Measurements from ENCODE around the gene SREK1. TPM values are rescaled to one million over a fixed set of nuclear protein-coding genes. Genes with fewer than 3 reads are reported as not detected.

The SREK1 gene
- total and polyA plus RNA-seq, 9 of the 15 experiments (the other 6 are each of a cell fraction or from before 2014, with no cell fraction given): 40.8 to 128 (median 81.9) TPM

- no peak overlapping the region for H2AFZ ChIP-seq (ENCODE audit: low read depth, low read length)
- in situ Hi-C loops (cut with MboI): no loop called here
- no peaks in the 10 kb centered on the region for H3K4me1 ChIP-seq (replicated peaks in 1 of 2; ENCODE audit: control insufficient read depth in 2 of 2, insufficient read depth in 2 of 2, low read length in 2 of 2)
- no peak overlapping the region for H3K27ac ChIP-seq (ENCODE audit: extremely low read depth, low read depth, low read length)
- ATAC-seq (peak; percentile 18), DNase-seq (ENCODE audit: extremely low read depth in 1 of 4, low spot score in 3 of 4) (no peak), FAIRE-seq (no peak)
- no peaks in the 10 kb centered on the region for H4K20me1 ChIP-seq (replicated peaks; ENCODE audit: control insufficient read depth, insufficient read depth, low read length)
- H3K9me3 ChIP-seq (replicated peaks; ENCODE audit: control insufficient read depth, insufficient read depth, low read depth, low read length): no peaks in the 10 kb centered on the region
- no peak overlapping the region for H3K4me2 ChIP-seq (ENCODE audit: insufficient read depth, low read length)
- WGBS (ENCODE audit: insufficient coverage, low coverage, missing lambda C conversion rate): 25% methylated on average over 3 of the region's 3 CpGs
- H3K79me2 ChIP-seq (ENCODE audit: control insufficient read depth, insufficient read depth, low read length): no peaks in the 10 kb centered on the region
- no peak overlapping the region for H3K9ac ChIP-seq (ENCODE audit: insufficient read depth in 1 of 2, low read depth in 2 of 2, low read length in 2 of 2)
- TSS peak; percentile 26 for BruUV-seq (replicated peaks)
- H3K4me3 ChIP-seq: no peak overlapping the region
- TF ChIP-seq SUPT5H (IDR thresholded peaks at IDR 0.05): 0 out of 2 replicates have a peak, but pooled peaks have one; percentile 16
- 0 out of 2 replicates have a peak, but pooled peaks have one; percentile 18 for TF ChIP-seq CTBP1 (IDR thresholded peaks at IDR 0.05; ENCODE audit: borderline replicate concordance)
- TF ChIP-seq ESRRA (IDR thresholded peaks at IDR 0.05; ENCODE audit: borderline replicate concordance, low read depth): peak; percentile 90
- TF ChIP-seq BDP1 (IDR thresholded peaks at IDR 0.05; ENCODE audit: insufficient read depth, insufficient read length): no peak
- no peak for TF ChIP-seq NFE2L1 (tag; IDR thresholded peaks at IDR 0.05; ENCODE audit: borderline replicate concordance, low read depth)
- TF ChIP-seq GTF3C2 (IDR thresholded peaks at IDR 0.05; ENCODE audit: borderline replicate concordance, extremely low read depth, insufficient read length): no peak
- no peak for TF ChIP-seq NKRF (IDR thresholded peaks at IDR 0.05; ENCODE audit: borderline replicate concordance)
- intact Hi-C loops (cut with micrococcal nuclease): no loop called here
- H3K36me3 ChIP-seq (ENCODE audit: control insufficient read depth, insufficient read depth, low read length): peaks cover 21% of the 10 kb centered on the region; the same call in 2 of the 3 replicates
- no peaks in the 10 kb centered on the region for H3K9me1 ChIP-seq (ENCODE audit: control insufficient read depth, insufficient read depth, low read length)
- H3K27me3 ChIP-seq (ENCODE audit: control insufficient read depth in 2 of 2, insufficient read depth in 2 of 2, low read length in 2 of 2): no peaks in the 10 kb centered on the region
- POLR2A ChIA-PET: interaction anchor here (1.0 kb wide), 1 partner anchor 9 kb away, joined by 3 read pairs; no protein-coding TSS in a partner anchor
- CTCF ChIA-PET (ENCODE audit: low intra/inter-chr PET ratio): no interaction called here
Observed at GRCh38 chr5:66186108-66186507, 42.0 kb downstream of the SREK1 start.
